Measurements from ENCODE around the gene ACTG1.

DNA sequence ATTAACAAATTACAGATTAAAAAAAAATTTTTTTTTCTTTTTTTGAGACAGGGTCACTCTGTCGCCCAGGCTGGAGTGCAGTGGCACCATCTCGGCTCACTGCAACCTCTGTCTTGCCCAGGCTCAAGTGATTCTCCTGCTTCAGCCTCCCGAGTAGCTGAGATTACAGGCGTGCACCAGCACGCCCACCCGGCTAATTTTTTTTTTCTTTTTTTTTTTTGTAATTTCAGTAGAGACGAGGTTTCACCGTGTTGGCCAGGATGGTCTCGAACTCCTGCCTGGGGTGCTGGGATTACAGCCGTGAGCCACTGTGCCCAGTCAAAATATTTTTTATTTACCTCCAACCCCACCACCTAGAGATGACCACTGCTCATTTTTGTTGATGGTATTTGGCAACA, 25.5 kb downstream of the ACTG1 start:
- TF ChIP-seq, protein P1, sequence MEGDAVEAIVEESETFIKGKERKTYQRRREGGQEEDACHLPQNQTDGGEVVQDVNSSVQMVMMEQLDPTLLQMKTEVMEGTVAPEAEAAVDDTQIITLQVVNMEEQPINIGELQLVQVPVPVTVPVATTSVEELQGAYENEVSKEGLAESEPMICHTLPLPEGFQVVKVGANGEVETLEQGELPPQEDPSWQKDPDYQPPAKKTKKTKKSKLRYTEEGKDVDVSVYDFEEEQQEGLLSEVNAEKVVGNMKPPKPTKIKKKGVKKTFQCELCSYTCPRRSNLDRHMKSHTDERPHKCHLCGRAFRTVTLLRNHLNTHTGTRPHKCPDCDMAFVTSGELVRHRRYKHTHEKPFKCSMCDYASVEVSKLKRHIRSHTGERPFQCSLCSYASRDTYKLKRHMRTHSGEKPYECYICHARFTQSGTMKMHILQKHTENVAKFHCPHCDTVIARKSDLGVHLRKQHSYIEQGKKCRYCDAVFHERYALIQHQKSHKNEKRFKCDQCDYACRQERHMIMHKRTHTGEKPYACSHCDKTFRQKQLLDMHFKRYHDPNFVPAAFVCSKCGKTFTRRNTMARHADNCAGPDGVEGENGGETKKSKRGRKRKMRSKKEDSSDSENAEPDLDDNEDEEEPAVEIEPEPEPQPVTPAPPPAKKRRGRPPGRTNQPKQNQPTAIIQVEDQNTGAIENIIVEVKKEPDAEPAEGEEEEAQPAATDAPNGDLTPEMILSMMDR (IDR thresholded peaks at IDR 0.05): no peak
- TF ChIP-seq POLR2A (IDR thresholded peaks at IDR 0.05): no peak

All from Peyer's patch (tissue), 4 donors.